Thyroid gland (tissue), 4 donors: ENCODE results near the gene ARRDC1.

Experiments used
- CTCF ChIP-seq, 6 experiments: fragments of 200-600 bp in 3 of 6; fragments of 450-650 bp in 3 of 6; sonication (generic) in 3 of 6; IDR thresholded peaks; one replicate each; pipeline ENCODE4 v1.5.1; 2016 to 2019; ENCODE audit warnings: antibody characterized with exemption in 6 of 6, mild to moderate bottlenecking in 2 of 6, inconsistent platforms in 1 of 6, moderate library complexity in 1 of 6
- POLR2A ChIP-seq, 2 donors: fragments of 450-650 bp; IDR thresholded peaks; one replicate each; pipeline ENCODE4 v1.6.1; 2017; ENCODE audit warnings: antibody characterized with exemption in 2 of 2, mild to moderate bottlenecking in 2 of 2, moderate library complexity in 1 of 2

- TF ChIP-seq CTCF (IDR thresholded peaks at IDR 0.05) (no peak), POLR2A (IDR thresholded peaks at IDR 0.05) (no peak)
These were observed 31.3 kb upstream of the ARRDC1 start for GRCh38 chr9:137574192-137574591.
